Femur (tissue), 1 donor: ENCODE measurements around the gene ASTN2.
"Not testable (repeated sequence)": the region's sequence is repeated elsewhere in the genome, so short reads cannot be mapped to it uniquely, and the experiment has no call there.

Experiments used
- DNase-seq: peaks from one replicate; pipeline ENCODE4 v3.0.0-alpha.2; 2017

Gene ASTN2

DNA sequence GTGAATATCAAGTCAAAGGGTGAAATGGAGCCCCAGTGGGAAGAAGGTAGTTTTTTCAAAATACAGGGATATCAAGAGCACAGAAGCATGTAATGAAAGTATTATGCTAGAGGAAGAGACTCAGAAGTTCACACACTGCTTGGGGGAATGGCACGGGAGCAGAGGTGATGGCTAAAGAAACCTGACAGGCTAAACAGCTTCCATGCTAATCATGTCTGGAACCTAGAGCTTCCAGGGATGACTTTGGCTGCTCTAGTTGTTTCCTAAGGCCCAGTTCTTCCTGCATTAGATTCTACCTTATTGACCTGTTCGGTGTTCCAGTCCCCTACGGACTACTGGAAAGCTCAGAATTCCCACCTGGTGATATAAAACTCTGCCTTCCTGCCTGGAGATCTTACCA lies 693.4 kb downstream of the ASTN2 start:
- no peak for DNase-seq

DNA sequence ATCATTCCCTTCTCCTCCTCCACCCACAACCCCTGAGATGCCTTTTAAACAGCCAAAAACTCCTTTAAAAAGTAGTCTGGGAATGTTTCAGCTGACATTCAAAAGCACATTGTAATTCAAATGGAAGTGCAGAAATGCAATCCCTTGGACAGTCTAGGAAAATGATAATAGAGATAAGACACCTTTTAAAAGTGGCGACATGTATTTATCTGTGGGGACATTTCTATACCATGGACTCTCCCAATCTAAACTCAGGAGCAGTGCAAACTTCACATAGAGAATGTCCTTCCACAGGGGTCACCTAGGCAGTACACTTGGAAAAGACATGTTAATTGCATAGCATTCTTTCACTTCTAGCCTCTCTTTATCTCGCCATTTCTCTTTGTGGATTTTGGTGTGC lies 694.7 kb downstream of the ASTN2 start:
- no peak for DNase-seq

DNA sequence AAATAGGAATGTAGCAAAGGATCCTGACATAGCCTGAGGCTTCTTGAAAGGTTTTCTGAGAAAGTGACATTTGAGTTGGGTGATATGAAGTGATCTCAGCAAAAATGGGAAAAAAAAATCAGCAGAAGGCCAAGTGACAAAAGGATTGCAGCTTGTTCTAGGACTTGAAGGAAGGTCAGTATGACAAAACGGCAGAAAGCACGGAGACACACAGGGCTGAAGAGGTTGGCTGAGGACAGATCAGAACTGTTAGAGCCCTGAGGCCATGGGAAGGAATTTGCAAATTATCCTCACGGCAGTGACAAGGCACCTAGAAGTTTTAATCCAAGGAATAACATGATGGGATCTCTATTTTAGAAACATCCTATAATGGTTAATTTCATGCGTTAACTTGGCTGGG lies 696.7 kb downstream of the ASTN2 start:
- no peak for DNase-seq

DNA sequence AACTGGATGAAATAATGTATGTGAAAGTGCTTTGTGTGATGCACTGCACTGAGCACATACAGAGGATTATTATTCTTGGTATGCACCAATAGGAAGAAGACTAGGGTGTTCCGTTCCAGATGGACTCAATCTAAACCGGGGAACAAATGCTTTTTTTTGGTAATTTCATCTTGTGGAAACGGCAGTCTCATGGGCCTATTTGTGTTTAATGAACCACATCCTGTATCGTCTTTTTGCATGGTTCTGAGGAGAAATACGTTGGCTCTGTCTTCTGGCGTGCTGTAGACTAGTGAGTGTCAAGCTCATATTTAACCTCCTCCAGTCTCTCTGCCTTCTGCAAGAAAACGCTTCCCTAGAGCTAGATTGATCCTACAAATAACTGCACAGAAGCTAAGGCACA lies 697.7 kb downstream of the ASTN2 start:
- peak; percentile 60 for DNase-seq

DNA sequence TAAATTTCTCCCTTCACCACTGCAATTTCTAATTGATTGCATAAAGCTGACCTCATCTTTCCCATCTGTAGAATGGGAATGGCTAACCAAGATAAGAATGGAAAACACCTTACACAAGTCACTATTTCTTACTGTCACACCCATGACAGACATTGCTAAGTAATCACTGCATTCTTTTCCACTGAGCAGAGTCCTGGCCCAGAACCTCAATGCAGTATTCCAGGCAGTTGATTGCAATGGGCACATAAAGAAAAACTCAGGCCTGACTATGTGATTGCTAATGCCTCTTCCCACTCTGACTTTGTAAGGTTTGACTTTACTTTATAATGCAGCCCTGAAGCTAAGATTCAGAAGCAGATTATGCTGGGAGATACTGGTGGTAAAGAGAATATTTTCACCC lies 698.4 kb downstream of the ASTN2 start:
- DNase-seq: no peak

DNA sequence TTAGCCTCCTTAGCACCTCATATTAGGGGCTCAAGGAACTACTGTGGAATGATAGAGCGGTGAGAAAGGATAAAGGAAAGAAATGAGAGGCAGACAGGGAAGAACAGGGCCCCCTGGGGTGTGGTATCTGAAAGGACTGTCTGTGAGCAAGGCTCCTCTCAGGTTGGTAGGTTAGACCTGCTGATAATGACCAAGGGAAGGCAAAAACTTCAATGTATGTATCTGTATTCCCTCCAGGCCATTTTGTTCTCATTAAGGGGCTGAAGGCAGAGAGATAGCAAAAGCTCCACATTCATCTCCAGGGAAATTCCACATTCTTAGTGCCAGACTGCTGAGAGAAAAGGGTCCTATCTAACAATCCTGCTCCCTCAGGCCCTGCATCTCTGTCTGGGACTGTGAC lies 699.1 kb downstream of the ASTN2 start:
- no peak for DNase-seq

DNA sequence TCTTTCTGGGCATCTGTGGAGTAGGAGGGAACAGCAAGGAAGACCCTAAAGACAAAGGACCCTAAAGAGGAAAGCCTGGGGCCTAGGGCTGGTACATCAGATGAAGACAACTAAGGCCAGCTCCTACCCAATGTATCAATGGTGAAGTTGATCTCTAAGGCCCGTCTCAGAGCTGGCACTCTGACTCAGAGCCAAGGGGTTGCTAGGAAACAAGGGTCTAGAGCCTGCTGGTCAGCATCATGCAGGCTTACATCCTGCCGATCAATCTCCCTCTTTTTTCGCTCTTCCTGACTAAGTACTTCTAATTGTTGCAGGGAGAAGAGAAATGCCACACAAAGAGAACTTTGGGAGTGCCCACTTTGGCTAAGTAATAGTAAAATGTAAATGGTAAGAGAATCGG lies 701.6 kb downstream of the ASTN2 start:
- no peak for DNase-seq

DNA sequence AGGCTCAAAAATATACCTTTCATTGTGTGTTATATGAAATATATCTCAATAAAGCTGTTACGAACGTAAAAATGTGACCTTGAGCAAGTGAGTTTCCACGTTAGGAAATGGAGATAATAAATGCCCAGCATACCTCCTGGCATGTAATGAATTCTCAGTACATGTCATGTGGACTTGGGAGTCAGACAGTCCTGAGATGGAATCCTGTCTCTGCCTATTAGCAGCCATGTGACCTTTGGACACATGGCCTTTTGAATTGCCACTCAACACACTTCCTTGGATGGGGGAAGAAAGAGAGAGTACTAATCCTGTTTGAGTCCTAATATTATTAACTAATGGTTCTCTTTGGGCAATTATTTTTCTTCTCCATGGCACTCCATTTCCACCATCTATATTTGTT lies 702.1 kb downstream of the ASTN2 start:
- DNase-seq: no peak

DNA sequence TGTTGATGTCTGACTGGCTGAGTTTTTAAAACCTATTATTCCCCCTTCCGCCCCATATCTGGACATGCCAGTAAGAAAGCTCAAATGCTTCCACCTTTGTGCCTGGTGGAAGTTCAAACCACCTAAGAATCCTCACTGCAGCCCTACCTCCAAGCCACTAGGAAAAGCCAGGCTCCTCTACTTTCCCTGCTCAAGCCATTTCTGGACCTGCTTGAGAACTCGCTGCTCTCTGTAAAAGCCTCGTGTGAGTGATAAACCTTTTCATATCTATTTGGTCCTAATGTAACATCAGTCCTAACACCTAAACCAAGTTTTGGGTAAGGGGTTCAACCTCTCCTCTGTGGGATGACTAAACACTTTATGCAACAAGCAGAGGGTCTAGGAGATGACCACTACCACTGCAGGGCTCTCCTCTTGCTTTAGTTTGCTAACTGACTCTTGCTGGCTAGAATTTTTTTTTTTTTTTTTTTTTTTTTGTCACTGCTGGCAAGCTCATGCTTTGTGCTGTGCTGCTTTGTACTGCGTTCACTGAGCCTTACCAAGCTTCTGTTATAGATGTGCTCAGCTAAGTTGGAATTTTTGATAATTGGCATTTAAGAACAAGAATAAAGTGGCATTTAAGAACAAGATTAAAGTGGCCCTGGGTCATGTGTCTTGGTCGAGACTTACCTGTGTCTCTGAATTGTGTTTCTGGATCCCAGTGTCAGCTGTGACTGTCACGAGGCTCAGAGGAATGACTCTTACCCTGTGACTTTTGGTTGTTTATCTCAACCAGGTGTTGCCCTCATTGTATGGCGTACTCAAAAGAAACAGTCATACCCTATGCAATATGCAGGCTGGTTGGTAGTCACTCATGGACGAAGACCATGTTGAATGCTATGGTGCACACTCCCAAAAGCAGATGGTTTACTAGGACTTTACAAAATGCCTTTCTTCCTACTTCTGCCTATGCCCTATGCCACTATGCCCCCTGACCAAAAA lies 708.3 kb downstream of the ASTN2 start:
- DNase-seq: no peak

DNA sequence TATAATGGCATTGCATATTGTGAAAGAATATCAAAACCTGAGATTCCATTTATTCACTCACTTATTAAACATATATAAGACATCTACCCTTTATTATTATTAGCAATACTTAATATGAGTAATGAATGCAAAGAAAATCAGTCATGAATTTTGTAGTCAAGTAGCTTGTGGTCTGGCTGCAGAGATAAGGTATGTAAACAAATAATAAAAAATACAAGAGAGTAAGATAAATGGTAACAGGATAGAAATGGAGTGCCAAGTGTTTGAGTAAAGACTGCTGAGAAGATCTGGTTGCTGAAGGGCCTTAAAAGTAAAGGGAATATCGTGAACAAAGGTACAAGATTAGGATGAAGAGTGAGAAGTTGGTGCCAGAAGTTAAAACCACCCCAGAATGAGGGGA lies 709.3 kb downstream of the ASTN2 start:
- DNase-seq: no peak

DNA sequence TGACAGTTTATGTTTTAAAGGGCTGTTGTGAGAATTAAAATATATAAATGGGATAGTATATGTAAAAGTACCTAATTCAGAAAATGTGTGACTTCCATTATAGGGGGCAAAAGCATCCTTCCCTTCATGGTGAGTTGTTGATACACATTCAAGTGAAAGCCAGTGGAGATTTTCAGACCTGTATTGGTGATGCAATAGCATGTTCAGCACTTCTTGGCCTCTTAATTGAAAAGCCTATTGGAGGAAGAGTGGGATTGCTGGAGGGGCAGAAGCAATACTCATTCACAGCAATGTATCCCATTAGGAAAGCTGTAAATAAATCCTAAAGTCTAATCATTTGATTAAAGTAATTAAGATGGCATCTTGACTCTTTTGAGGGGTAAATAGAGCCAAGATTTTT lies 710.4 kb downstream of the ASTN2 start:
- DNase-seq: no peak

DNA sequence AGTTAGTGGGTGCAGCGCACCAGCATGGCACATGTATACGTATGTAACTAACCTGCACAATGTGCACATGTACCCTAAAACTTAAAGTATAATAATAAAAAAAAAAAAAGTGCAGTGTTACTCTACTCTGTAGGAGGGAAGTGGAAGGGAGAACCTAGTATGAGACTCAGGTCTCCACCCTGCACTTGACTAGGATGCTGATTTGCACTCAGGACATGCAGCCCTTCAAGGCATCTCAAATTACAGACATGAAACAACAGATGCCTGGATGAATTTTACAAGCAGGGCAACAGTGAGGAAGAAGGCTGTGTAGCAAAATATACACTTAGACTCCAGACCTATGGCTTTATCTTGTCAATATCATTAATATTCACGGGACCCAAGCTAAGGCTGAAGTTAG lies 711.2 kb downstream of the ASTN2 start:
- DNase-seq: no peak

DNA sequence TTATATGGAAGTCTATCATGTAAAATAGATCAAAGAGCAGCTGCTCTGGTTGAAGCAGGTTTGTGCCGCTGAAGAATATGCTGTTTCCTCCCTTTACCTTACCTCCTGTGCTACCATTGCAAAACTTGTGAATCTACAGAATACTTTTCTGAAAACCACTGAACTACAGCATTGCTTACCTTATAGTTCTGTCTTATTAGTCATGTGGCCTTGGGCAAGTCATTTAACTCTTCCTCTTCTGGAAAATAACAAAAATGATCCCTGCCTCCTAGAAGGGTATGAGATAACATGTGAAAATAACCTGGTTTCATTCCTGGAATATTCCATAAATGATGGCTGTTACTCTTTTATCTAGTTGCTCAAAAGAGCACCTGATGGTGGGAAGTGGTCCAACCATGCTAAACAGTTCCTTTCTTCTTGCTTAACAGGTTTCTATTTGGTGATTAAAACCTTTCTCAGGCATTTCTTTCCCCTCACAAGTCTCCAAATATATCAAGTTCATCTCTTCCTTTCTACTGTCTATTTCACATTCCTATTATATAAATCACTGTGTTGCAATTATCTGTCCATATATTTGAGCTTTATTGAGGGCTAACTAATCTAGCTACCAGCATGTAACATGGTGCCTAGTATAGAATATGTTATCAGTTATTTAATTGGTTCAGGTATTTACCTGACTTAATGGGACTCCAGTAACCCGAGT lies 712.8 kb downstream of the ASTN2 start:
- DNase-seq: no peak

DNA sequence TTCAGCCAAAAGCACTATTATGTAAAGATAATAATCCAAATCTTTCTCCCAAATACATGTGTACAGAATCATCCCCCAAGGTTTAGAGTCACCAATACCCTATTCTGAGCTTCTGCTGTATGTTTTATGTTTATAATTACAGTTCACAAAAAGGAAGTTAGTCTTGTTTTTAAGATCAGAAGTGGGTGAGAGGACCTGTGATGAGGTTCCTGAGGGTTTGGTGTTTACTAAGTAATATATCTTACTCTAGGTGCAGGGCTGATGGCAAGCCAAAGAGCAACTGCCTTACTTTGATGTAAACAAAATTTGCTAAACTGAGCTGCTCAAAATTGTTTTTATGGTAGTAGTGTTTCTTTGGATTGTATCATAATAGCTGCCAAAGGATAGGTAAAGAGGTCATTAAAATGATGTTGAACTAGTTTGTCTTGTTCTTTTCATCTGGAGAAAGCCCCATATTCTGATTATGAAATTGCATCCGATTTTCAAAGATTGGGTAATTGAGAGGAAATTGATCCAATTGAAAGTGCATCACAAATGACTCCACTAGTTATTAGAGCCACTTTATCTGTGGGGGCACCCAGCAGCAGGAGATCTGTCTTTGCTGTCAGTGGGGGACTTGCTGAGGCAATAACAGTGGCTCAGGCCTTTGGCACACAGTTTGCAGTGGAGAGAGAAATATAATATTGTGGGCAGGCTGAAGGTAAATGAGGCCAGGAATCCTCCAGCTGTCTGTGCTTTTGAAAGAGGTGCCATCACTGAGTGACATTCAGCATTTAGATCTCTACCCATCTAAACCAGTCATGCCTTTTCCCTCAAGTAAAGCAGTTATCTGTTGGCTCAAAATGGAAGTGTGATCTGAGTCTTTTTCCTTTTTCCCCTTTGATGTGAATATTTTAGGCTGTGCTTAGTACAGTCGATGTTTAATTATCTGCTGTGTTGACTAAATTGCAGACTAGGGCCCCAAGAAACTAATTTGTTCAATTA lies 713.7 kb downstream of the ASTN2 start:
- DNase-seq: no peak

DNA sequence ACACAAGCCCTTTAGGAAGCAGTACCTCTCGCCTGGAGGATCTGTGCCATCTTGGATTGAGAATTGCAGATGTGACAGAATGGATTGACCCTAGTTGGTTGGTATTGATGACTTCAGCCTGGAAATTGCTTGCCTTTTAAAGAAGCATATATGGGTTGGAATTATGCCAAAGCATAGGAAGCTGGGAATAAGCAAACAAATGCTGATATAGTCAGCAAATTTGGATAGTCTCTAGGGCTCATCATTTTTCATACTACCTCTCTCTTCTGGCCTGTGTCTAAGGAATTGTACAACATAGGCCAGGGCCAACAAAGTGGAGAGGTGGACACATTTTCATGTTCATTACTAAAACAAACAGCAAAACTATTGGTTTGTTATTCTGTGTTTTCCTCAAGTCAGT lies 714.6 kb downstream of the ASTN2 start:
- no peak for DNase-seq

DNA sequence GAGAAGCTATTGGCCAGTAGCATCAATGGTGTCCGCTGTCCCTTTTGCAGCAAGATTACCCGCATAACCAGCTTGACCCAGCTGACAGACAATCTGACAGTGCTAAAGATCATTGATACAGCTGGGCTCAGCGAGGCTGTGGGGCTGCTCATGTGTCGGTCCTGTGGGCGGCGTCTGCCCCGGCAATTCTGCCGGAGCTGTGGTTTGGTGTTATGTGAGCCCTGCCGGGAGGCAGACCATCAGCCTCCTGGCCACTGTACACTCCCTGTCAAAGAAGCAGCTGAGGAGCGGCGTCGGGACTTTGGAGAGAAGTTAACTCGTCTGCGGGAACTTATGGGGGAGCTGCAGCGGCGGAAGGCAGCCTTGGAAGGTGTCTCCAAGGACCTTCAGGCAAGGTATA lies 717.0 kb downstream of the ASTN2 start:
- DNase-seq: no peak

DNA sequence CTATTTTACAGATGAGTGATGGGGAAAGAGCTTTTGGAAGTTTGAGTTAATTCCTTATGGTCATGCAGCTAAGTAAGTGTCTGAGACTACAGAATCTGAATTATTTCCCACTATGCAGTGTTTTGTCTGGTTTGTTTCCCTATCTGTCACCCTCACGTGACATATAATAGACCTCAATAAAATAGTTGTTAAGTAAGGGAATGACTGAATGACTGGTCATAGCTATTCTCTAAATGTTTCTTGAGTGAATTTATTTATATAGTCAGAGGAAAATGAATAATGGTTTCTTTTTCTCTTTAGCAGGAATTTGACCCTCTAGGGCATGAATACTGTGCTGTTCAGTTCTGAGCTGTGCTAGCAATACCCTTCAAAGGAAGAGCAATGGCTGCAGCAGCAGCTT lies 717.5 kb downstream of the ASTN2 start:
- DNase-seq: no peak

DNA sequence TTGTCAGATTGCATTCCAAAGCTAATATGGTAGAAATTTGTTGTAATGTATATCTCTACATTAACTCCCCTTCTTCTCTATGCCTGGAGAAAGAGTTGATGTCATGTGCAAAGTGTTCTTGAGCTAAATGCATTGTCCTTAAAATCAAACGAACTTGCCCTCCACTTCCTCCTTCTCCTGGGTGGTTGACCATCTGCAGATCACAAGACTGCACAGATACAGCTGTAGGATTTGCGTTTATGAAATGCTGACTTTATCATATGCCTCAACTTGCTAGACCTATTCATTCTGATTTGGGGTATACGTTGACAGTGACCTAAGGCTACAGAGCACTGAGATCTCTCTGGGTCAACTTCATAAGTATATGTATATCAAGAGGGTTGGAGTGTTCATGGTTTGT lies 719.4 kb downstream of the ASTN2 start:
- DNase-seq: no peak

DNA sequence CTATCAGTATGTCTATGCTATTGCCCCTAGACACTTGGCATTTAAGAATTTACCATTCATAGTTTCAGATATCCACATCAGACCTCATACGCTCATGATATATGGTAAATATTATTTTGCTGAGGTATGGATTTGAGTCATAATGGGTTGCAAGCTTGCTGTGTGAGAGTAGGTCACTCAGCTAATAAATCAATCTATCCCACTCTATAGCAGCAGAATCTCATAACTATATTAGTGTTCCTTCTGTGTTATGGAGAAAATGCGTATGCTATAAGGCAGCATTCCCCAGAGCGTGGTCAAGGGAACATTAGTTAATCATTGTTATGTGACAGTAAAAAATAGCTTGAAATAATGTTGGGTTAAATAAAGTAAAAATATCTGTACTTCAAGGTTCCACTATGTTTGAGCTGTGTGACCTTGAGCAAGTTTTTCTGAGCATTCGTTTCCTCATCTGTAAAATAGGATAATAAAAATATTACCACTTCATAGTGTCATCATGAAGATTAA lies 720.0 kb downstream of the ASTN2 start:
- DNase-seq: no peak

DNA sequence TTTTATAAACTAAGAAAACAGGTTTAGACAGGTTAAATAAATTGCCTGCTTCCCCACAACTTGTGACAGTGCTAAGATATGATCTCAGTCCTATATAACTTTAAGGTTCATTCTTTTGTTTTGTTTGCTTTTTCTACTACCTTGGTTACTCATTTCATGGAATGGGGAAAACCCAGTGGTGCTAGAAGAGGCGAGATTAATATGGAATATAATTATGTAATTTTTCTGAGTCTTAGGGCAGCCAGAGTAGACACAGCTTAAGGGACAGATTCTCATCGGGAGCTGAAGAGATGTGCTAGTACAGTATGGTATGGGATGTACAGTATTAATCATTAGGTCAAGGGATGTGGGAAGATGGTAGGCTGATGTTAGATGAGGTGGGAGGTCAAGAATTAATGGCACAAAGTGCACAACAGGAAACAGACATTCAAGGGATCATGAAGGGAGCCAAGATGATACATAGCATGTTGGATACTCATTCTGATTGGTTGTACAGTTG lies 721.6 kb downstream of the ASTN2 start:
- no peak for DNase-seq

DNA sequence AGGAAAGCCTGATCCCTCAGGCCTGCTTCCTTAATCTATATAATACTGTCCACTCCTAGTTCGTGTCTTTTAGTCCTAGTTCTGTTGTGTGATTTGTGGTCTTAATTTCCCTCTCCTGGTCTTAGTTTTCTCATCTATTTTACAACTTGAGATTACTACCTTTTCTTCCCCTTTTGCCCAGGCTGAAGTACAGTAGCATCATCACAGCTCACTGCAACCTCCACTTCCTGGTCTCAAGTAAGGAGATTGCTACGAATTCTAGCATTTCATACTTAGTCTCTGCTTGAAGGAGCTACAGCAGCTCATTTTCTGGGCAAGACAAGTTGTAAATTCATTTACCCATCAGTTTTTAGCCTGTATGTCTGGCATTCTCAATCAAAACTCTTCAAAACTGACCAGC lies 722.2 kb downstream of the ASTN2 start:
- no peak for DNase-seq

DNA sequence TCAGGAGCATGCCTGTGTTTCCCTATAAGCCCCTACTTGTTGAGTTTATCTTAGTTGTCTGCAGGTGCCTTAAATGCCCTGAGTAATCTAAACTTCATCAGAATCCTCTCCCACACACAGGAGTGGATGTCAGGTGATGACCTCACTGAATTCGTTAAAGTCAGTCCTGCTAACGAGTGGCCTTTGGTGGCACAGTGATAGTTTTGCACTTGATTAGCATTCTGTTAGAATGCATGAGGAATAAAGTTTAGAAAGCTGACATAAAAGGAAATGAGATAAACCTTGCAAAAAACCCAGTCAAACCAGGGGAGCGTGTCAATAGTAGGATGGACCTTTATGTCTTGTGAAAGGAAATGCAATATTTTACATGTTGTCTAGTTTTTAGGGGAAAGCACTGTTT lies 723.2 kb downstream of the ASTN2 start:
- DNase-seq: no peak

DNA sequence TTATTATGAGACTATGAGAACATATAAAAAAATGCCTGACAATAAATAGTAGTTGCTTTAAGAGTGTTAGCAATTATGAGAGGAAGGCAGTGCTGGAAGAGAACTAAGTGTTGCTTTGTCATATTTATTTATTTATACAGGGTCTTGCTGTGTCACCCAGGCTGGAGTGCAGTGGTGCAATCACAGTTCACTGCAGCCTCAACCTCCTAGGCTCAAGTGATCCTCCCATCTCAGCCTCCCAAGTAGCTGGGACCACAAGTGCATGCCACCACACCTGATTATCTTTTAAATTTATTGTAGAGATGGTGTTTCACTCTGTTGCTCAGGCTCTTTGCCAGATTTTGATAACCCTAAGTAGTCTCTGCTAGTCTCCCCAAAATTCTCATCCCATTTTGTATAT lies 724.1 kb downstream of the ASTN2 start:
- not testable (repeated sequence) for DNase-seq
